ENCODE data around the gene CASZ1.

GRCh38 chr1:10594595-10595223 is 201.7 kb downstream of the CASZ1 start:
- TF ChIP-seq, protein P1, sequence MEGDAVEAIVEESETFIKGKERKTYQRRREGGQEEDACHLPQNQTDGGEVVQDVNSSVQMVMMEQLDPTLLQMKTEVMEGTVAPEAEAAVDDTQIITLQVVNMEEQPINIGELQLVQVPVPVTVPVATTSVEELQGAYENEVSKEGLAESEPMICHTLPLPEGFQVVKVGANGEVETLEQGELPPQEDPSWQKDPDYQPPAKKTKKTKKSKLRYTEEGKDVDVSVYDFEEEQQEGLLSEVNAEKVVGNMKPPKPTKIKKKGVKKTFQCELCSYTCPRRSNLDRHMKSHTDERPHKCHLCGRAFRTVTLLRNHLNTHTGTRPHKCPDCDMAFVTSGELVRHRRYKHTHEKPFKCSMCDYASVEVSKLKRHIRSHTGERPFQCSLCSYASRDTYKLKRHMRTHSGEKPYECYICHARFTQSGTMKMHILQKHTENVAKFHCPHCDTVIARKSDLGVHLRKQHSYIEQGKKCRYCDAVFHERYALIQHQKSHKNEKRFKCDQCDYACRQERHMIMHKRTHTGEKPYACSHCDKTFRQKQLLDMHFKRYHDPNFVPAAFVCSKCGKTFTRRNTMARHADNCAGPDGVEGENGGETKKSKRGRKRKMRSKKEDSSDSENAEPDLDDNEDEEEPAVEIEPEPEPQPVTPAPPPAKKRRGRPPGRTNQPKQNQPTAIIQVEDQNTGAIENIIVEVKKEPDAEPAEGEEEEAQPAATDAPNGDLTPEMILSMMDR (IDR thresholded peaks at IDR 0.05; ENCODE audit: insufficient read depth, low read depth, low read length) = no peak
- TF ChIP-seq EZH2 (IDR thresholded peaks at IDR 0.05; ENCODE audit: insufficient read depth, low read length) = no peak
